GM10266 (cell line): ENCODE data around the gene PIM3.
"Not testable (repeated sequence)": the region's sequence is repeated elsewhere in the genome, so short reads cannot be mapped to it uniquely, and the experiment has no call there.

Source experiments
- DNase-seq: peaks from one replicate; pipeline ENCODE4 v3.0.0; 2012; ENCODE audit errors: extremely low spot score
- TF ChIP-seq, protein P1 (sequence below): IDR thresholded peaks from 2 replicates; pipeline ENCODE4 v1.5.1; 2012; ENCODE audit warnings: mild to moderate bottlenecking, low read depth; ENCODE audit not compliant: control insufficient read depth, insufficient read depth; ENCODE audit errors: missing control alignments

The PIM3 gene

DNA sequence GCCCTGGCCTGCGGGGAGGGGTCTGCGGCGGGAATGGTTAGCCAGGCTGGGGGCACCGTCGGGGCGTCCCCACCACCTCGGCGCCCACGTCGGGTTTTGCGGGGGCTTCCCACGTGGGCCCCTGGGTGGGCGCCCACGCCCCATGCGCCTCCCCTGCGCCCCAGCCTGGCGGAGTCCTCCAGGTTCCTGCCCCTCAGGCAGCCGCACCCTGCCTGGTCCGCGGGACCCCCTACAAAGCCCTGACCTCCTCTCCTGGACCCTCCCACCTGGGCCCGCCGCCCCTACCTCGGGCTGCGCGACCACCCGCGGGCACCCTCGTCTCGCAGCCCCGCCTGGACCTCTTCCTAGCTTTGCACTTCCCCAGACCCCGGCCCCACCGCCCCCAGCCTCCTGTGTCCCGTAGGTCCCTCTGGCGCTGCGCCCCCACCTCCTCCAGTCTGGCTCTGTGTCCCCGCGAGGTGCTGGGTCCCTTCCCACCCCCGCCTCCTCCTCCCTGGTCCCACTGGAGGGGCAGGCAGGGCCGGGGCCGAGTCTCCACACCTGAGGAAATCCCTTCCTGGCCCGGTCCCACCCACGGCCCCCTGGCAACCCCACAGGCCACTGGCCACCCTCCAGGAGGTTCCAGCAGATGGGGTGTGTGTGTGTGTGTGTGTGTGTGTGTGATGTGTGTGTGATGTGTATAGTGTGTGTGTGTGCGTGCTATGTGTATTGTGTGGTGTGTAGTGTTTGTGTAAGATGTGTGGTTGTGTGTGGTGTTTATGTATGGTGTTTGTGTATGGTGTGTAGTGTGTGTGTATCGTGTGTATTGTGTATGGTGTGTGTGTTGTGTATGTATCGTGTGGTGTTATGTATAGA lies 11.8 kb downstream of the PIM3 start:
- DNase-seq, result no peak
- TF ChIP-seq, protein P1, sequence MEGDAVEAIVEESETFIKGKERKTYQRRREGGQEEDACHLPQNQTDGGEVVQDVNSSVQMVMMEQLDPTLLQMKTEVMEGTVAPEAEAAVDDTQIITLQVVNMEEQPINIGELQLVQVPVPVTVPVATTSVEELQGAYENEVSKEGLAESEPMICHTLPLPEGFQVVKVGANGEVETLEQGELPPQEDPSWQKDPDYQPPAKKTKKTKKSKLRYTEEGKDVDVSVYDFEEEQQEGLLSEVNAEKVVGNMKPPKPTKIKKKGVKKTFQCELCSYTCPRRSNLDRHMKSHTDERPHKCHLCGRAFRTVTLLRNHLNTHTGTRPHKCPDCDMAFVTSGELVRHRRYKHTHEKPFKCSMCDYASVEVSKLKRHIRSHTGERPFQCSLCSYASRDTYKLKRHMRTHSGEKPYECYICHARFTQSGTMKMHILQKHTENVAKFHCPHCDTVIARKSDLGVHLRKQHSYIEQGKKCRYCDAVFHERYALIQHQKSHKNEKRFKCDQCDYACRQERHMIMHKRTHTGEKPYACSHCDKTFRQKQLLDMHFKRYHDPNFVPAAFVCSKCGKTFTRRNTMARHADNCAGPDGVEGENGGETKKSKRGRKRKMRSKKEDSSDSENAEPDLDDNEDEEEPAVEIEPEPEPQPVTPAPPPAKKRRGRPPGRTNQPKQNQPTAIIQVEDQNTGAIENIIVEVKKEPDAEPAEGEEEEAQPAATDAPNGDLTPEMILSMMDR, result no peak

DNA sequence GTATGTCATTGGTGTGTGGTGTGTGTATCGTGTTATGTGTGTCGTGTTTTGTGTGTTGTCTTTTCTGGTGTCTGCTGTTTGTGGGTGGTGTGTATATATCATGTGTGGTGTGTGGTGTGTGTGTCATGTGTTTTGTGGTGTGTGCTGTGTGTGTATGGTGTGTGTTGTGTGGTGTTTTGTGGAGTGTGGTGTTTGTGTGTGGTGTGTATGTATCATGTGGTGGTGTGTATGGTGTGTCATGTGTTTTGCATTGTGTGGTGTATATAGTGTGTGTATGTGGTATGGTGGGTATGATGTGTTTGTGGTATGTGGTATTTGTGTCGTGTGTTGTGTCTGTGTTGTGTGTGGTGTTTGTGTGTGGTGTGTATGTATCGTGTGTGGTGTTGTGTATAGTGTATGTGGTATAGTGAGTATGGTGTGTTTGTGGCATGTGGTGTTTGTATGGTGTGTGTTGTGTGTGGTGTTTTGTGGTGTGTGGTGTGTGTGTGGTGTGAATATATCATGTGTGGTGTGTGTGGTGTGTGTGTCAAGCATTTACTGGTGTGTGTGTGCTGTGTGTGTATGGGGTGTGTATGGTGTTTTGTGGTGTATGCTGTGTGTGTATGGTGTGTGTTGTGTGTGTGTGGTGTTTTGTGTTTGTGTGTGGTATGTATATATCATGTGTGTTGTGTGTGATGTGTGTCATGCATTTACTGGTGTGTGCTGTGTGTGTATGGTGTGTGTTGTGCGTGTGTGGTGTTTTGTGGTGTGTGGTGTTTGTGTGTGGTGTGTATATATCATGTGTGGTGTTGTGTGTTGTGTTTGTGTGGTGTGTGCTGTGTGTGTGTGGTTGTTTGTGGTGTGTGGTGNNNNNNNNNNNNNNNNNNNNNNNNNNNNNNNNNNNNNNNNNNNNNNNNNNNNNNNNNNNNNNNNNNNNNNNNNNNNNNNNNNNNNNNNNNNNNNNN lies 12.7 kb downstream of the PIM3 start:
- TF ChIP-seq, protein P1, result no peak
- DNase-seq, result no peak

DNA sequence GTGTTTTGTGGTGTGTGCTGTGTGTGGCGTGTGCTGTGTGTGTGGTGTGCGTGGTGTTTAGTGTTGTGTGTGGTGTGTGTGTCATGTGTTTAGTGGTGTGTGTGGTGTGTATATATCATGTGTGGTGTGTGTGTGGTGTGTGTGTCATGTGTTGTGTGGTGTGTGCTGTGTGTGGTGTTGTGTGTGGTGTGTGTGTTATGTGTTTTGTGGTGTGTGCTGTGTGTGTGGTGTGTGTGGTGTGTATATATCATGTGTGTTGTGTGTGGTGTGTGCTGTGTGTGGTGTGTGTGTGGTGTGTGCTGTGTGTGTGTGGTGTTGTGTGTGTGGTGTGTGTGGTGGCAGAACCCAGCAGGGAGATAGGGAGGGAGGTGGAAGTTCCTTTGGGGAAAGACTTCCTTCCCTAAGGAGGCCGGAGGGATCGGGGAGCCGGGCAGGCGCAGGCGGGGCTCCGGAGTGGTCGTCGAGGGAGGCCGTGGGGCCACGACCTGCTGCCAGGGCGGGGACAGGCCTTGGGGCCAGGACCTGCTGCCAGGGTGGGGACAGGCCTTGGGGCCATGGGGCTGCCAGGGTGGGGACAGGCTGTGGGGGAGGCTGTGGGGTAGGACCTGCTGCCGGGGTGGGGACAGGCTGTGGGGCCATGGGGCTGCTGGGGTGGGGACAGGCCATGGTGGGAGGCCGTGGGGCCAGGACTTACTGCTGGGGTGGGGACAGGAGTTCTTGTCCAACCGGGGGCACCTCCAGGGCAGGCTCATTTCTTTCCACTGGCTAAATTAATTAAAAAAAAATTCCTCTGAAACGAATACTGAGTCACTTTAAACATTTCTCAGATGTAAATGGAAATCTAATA lies 15.2 kb downstream of the PIM3 start:
- TF ChIP-seq, protein P1, result no peak
- peak; percentile 80 for DNase-seq

DNA sequence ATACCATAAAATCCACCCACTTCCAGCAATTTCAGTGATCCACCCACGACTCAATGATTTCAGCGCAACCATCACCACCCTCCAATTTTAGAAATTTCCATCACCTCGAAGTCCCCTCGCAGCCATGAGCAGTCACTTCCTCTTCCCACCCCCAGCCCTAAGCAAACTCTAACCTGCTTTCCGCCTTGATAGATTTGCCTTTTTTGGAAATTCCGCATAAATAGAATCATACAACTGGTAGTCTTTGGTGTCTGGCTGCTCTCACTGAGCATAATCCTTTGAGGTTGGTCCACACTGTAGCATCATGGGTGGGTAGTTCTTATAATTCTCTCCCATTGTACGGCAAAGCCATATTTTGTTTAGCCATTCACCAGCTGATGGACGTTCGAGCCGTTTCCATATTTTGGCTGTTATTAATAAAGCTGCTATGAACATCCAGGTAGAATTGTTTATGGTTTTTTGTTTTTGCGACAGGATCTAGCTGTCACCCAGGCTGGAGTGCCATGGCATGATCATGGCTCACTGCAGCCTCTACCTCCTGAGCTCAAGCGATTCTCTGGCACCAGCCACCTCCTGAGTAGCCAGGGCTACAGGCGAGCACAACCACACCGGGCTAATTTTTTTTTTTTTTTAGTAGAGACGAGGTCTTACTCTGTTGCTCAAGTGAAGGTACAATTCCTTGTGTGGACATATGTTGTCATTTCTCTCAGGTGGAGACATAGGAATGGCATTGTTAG lies 16.0 kb downstream of the PIM3 start:
- TF ChIP-seq, protein P1, result no peak
- peak; percentile 84 for DNase-seq

DNA sequence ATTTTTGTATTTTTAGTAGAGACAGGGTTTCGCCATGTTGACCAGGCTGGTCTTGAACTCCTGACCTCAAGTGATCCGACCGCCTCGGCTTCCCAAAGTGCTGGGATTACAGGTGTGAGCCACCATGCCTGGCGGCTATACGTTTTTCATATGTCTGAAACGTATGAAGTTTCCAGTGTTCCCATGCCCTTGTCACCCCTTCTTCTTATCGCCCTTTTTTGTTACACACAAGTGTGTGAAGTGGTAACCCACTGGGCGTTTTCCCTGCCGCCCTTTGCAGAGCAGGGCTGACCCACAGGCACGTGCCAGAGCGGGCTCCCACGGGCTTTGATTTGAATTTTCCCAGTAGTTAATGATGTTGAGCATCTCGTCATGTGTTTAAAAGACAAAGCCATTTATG lies 17.0 kb downstream of the PIM3 start:
- TF ChIP-seq, protein P1, result no peak
- DNase-seq, result no peak

DNA sequence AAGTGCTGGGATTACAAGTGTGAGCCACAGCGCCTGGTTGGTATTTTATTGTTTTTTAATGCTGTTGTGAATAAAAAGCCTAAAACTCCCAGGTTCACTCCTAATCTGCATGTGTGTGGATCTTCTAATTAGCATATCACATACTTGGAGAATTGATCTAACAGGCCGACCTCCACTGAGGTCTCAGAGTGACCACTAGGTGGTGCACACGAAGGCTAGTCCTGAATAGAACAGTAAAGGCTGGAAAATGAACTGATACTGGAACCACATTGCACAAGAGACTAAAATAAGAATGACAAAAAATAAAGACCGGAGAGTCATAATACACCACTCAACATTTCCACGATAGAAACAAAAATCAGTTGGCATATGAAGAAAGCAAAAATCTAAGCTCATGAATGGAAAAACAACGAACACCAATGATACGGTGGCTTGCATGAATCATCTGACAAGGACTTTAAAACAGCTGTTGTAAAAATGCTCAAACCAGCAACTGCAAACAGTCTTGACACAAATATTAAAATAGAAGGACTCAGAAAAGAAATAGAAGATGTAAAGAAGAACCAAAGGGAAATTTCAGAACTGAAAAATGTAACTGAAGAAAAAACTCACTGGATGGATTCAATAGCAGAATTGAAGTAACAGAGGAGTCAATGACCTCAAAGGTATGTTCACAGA lies 19.2 kb downstream of the PIM3 start:
- DNase-seq, result no peak
- TF ChIP-seq, protein P1, result peak; percentile 36

DNA sequence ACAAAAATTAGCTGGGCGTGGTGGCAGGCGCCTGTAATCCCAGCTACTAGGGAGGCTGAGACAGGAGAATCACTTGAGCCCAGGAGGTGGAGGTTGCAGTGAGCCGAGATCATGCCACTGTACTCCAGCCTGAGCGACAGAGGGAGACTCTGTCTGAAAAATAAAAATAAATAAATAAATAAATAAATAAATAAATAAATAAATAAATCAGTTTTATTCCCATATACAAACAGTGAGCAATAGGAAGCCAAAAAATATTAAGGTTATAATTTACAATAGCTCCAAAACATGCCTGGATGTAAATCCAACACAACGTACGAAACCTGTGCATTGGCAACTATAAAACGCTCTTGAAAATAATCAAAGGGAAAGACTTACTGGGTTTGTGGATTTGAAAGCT lies 21.2 kb downstream of the PIM3 start:
- not testable (repeated sequence) for DNase-seq
